CD4-positive, alpha-beta T cell treated with Interleukin-4 for 1 hour (primary cell): Measurements from ENCODE around the gene LIPK.
A peak's percentile ranks its signal among the peaks of the same experiment; 100 is the strongest.
"Not testable (repeated sequence)": the region's sequence is repeated elsewhere in the genome, so short reads cannot be mapped to it uniquely, and the experiment has no call there.

ENCODE experiments used
- DNase-seq, 2 donors: peaks; one replicate each; pipeline ENCODE4 v3.0.0-alpha.2; 2020 to 2022

LIPK gene

DNA sequence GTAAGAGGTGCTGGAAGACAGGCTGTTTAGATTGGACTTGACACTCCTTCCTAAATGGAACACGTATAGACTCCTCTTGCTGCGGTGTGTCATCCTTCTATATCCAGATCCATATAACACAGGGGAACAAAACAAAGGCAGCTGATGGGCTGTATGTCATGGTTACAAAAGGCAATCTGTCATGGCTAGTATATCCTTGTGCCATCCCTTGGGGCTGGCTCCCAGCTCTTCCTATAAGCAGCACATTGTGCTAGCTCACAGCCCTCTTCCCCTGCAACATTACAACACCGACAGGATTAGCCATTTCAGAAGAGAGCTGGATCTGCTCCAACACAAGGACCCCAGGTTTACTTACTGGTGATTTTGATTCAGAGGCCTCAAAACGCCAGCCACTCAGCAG, 15.3 kb downstream of the LIPK start:
- no peak for DNase-seq

DNA sequence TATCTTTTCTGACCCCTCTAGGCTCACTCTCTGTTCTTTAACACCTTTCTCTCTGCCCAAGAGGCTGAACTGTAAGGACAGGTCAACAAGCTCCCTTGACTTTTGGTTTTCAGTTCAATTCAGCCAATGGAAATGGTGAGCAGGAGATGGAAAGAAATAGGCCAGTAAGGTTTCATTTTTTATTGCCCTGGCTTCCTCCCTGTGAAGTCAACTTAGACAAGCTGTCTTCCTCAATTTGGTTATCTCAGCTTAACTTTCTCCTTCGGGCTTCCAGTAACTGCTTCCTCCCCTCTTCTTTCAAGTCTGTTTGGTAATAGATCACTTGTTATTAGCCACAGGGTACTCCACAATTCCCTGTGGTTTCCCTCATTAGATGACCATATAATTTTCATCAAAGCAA, 19.7 kb downstream of the LIPK start:
- DNase-seq, result no peak

DNA sequence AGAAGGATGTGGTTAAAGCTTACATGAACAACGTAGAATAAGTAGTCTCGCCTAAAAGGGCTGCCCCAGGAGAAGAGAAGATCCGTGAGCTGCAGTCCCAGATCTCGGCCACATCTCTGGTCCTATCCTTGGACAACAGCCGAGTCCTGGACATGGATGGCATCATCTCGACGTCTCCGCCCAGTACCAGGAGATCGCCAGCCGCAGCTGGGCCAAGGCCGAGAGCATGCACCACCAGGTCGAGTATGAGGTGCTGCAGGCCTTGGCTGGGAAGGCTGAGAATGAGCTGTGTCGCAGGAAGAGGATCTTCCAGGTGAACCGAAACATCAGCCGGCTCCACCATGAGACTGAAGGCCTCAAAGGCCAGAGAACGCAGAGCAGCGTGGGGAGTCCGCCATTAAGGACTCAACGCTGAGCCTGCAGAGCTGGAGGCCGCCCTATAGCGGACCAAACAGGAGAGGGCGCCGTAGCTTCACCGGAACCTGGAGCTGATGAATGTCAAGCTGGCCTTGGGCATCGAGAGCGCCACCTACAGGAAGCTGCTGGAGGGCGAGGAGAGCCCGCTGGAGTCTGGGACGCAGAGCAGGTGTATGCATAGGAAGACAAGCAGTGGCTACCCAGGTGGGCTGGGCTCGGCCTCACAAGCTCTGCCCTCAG, 22.2 kb downstream of the LIPK start:
- DNase-seq, result peak; percentile 9 to 16

- no peak for DNase-seq
These were observed 24.8 kb downstream of the LIPK start for GRCh38 chr10:88730864-88731263.

GRCh38 chr10:88731296-88731695, 25.2 kb downstream of the LIPK start:
- peak in 1 of 2 donors; percentile 37 for DNase-seq

GRCh38 chr10:88733215-88733614, 27.2 kb downstream of the LIPK start:
- no peak for DNase-seq

GRCh38 chr10:88735661-88736060, 29.6 kb downstream of the LIPK start:
- no peak for DNase-seq

DNA sequence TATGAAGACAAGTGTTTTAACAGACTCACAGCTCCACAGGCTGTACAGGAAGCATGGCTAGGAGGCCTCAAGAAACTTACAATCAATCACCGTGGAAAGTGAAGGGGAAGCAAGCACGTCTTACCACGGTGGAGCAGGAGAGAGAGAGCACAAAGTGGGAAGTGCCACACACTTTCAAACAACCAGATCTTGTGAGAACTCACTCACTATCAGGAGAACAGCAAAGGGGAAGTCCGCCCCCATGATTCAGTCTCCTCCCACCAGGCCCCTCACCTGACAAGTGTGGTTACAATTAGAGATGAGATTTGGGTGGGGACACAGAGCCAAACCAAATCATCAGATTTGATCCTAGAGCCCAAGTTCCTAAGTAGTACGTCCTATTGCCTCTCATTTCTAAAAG, 35.9 kb downstream of the LIPK start:
- not testable (repeated sequence) for DNase-seq

- DNase-seq, result no peak
These were observed 36.4 kb downstream of the LIPK start for GRCh38 chr10:88742448-88742847.

DNA sequence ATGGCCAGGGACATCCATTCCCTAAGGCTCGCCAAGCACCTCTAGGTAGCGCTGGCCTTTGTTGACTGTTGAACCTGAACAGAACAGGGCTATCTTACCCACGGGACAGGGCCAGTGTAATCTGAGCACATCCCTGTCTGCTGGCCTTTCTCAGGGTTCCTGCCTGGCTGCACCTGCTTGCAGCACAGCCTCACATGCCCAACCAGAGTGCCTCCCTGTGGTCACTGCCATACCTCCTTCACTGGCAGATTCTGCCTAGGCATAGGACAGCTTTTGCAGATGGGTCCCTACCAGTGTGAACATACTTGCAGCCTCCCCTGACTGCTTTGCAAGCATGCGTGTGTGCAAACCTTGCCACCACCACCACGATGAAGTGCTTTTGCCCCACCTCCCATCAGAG, 38.0 kb downstream of the LIPK start:
- no peak for DNase-seq

DNA sequence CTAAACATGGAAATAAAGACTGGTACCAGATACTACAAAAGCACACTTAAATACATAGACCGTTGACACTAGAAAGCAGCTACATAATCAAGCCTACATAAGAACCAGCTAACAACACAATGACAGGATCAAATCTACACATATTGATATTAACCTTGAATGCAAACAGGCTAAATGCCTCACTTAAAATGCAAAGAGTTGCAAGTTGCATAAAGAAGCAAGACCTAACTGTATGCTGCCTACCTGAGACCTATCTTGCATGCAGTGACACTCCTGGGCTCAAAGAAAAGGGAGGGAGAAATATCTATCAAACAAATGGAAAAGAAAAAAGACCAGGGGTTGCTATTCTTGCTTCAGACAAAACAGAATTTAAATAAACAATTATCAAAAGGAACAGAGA, 39.6 kb downstream of the LIPK start:
- no peak for DNase-seq

GRCh38 chr10:88754287-88754686, 48.2 kb downstream of the LIPK start:
- DNase-seq, result no peak

DNA sequence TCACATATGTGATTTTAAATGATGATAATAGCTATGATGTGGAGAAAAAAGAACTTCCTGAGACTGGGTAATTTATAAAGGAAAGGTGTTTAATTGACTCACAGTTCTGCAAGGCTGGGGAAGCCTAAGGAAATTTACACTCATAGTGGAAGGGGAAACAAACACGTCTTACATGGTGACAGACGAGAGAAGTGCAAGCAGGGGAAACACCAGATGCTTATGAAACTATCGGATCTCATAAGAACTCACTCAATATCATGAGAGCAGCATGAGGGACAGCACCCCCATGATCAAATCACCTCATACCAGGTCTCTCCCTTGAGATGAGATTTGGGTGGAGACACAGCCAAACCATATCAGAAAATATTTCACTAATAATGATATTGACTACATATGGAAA, 49.7 kb downstream of the LIPK start:
- DNase-seq, result no peak

GRCh38 chr10:88756660-88757059, 50.6 kb downstream of the LIPK start:
- DNase-seq, result no peak

GRCh38 chr10:88759366-88760101, 53.5 kb downstream of the LIPK start, which contains the start of gene LIPN:
Gene LIPN (plus strand): TSS chr10:88760020. CDS start chr10:88761406, 1,386 bp downstream.
- peak; percentile 23 to 75 for DNase-seq

- no peak for DNase-seq
These were observed 56.9 kb downstream of the LIPK start for GRCh38 chr10:88762906-88763305.

DNA sequence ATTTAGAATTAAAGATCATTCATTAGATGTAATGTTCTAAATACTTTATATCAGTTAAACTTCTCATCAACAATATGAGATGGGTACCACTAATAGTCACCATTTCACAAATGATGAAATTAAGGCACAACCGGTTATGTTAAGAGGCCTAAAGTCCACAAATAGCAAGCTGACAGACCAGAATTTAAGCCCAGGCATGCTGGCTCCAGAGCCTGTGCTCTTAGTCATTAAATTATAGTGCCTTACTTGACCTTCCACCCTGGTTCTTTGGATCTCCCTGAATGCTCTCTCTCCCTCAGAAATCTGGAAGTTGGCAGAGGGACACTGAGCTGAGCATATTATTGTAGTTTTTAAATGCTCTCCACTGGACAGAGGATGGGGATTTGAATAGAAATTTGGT, 57.4 kb downstream of the LIPK start:
- no peak for DNase-seq

DNA sequence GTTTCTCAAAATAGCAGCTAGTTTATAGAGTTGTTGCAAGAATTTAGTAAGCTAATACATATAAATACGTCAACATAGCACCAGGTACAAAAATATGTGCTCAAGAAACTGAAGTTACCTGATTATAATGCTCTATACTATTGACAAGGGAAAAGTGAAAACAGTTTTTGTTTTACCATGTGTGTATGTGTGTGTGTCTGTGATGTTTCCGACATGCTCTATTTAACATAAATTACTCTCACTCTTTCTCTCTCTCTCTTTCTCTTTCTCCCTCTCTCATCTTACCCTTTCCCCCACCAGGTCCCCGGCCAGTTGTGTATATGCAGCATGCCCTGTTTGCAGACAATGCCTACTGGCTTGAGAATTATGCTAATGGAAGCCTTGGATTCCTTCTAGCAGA, 58.1 kb downstream of the LIPK start:
- DNase-seq, result no peak

DNA sequence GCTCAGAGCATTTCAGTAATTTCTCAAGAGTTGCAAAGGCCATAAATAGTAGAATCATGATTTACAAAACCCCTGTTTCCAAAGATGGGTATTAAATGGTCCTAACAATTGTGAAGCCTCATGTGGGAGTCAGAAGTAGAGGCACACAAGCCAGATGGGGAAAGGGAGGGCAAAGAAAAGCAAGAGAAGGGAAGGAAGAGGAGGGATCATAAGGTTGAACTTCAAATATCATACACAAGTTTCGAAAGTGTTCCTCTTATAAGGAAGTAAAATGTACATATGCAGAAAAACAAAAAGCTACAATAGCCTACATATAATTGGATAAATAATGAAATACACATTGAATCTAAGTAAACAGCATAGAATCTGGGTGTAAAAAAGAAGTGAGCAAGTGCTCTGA, 59.8 kb downstream of the LIPK start:
- no peak for DNase-seq

DNA sequence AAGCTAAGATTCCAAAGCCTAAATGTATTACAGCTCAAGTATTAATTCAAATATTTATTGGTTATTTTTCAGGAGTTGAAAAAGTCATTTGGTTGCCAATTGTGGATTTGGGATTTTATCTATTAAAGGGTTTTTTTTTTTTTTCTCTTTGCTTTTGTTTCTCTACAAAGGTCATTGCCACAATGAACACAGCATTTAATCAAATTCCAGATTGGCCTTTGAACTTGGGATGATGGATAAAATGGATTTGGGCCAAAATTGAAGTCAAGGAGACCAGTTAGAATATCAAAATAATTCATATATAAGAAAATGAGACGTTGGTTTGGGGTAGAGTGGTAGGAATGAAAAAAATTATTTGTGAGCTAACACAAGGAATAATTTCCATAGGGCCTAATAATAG, 63.3 kb downstream of the LIPK start:
- no peak for DNase-seq

- no peak for DNase-seq
These were observed 75.2 kb downstream of the LIPK start for GRCh38 chr10:88781206-88781605.

DNA sequence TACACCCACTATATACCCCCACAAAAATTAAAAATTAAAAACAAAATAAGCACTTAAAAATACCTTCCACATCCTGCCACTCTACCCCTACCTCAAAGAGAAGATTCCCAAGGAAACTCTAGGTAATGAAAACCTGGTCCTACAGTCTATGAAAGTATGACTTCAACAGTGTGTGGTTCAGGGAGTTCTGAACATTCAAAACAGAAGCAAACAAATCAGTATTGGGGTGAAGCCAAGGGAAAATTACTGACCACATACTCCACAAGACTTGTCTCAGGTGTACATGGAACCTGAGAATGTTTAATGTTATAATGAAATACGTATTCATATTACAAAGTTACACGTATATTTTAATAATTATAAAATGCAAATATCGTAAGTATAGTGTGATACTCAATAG, 76.2 kb downstream of the LIPK start:
- DNase-seq, result no peak

GRCh38 chr10:88783724-88784123, 77.7 kb downstream of the LIPK start:
- no peak for DNase-seq

- DNase-seq, result no peak
These were observed 80.2 kb downstream of the LIPK start for GRCh38 chr10:88786032-88786770.
